Urothelium cell line (cell line): Measurements from ENCODE around the gene PNMA5.
A peak's percentile ranks its signal among the peaks of the same experiment; 100 is the strongest.

Experiments
- DNase-seq: peaks from one replicate; pipeline ENCODE4 v3.0.0; 2011; ENCODE audit warnings: low spot score, mixed read lengths
- FAIRE-seq: peaks from 2 replicates; lab custom pipeline; 2011; peaks lifted over from hg19 to GRCh38; lab: Jason Lieb, UNC

The PNMA5 gene

GRCh38 chrX:152959626-152960025 is 34.3 kb downstream of the PNMA5 start:
- DNase-seq: no peak
- FAIRE-seq: no peak

- no peak for FAIRE-seq
These were observed 35.1 kb downstream of the PNMA5 start for GRCh38 chrX:152958524-152959465.

GRCh38 chrX:152958047-152958446 is 35.9 kb downstream of the PNMA5 start:
- DNase-seq (no peak), FAIRE-seq (no peak)

More at GRCh38 chrX:152958524-152959465, 35.1 kb downstream of the PNMA5 start:
- peak; percentile 90 for DNase-seq

- DNase-seq: no peak
- no peak for FAIRE-seq
These were observed 43.1 kb downstream of the PNMA5 start for GRCh38 chrX:152950786-152951185.

GRCh38 chrX:152949114-152949513 is 44.8 kb downstream of the PNMA5 start:
- FAIRE-seq: no peak

GRCh38 chrX:152946681-152947080 is 47.2 kb downstream of the PNMA5 start:
- DNase-seq (no peak), FAIRE-seq (no peak)

More at GRCh38 chrX:152949114-152949513, 44.8 kb downstream of the PNMA5 start:
- DNase-seq: no peak

- no peak for DNase-seq
- no peak for FAIRE-seq
These were observed 48.6 kb downstream of the PNMA5 start for GRCh38 chrX:152945021-152945979.

GRCh38 chrX:152943826-152944225 is 50.1 kb downstream of the PNMA5 start:
- FAIRE-seq (no peak), DNase-seq (no peak)

- DNase-seq (no peak), FAIRE-seq (no peak)
These were observed 51.9 kb downstream of the PNMA5 start for GRCh38 chrX:152942077-152942442.

- FAIRE-seq (peak; percentile 79), DNase-seq (peak; percentile 94)
These were observed 52.4 kb downstream of the PNMA5 start for GRCh38 chrX:152941328-152942076.
